GM21786 (cell line): Measurements from ENCODE around the gene RAB11A.

Experiments
- ATAC-seq: cut with Tn5 transposase; IDR thresholded peaks from one replicate; pipeline ENCODE4 v1.9.1; 2021; ENCODE audit not compliant: unreplicated experiment

Gene RAB11A

DNA sequence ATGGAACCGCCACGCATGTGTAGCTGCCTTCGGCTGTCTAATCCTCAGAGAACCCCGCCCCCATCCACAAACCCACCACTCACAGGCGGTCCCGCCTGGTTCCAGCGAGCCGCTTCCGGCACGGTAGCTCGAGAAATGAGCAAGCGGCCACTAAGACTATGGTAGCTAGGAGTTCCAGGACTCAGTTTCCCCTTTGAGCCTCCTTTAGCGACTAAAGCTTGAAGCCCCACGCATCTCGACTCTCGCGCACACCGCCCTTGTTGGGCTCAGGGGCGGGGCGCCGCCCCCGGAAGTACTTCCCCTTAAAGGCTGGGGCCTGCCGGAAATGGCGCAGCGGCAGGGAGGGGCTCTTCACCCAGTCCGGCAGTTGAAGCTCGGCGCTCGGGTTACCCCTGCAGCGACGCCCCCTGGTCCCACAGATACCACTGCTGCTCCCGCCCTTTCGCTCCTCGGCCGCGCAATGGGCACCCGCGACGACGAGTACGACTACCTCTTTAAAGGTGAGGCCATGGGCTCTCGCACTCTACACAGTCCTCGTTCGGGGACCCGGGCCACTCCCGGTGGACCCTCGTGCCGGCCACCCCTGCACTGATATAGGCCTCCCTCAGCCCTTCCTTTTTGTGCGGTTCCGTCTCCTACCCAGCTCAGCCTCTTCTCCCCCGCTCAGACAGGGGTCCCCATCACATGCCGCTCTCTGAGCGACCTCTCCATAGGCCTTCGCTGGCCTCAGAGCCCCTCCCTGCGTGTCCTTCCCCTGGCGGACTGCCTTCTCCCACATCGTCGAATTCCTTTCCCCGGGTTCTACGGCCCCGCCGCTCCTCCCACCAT lies at the start of gene RAB11A:
RAB11A (plus strand) TSS at position 366 of the 828 bp plus-strand sequence; CDS start at position 461, 95 bp downstream.
- ATAC-seq, result peak; percentile 83

DNA sequence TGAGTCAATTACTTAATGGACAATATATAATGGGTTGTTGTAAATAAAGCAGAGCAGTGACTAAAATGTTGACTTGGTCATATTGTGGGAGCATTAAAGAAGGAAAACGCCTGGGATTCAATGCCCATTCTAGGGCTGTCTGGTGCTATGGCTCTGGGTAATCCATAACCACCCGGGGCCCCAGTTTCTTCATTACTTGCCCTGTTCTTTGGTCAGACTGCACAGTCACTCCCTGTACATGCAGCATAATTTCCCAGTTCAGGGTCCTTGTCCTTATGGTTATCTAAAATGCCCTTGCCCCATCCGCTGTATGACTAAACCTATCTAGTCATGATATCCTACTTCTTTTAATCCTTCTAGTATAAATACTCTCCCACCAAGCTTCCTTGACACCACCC lies 49.7 kb upstream of the RAB11A start:
- ATAC-seq, result no peak

DNA sequence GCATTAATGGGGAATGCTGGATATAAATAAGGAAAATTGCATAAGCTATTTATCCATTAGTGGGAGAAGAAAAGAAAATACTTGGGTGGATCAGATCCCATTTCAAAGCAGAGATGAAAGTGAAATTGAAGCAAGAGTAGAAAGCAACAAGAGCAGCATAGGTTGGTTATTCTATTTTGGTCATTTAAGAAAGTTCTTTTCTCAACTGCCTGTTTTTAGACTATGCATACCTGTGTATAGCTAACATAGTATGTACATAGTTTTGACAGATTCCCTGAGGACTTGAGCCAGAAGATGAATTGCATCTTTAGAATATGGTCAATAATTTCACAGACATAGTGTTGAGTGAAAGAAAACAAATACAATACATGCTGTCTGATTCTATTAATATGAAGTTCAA lies 48.2 kb upstream of the RAB11A start:
- no peak for ATAC-seq

DNA sequence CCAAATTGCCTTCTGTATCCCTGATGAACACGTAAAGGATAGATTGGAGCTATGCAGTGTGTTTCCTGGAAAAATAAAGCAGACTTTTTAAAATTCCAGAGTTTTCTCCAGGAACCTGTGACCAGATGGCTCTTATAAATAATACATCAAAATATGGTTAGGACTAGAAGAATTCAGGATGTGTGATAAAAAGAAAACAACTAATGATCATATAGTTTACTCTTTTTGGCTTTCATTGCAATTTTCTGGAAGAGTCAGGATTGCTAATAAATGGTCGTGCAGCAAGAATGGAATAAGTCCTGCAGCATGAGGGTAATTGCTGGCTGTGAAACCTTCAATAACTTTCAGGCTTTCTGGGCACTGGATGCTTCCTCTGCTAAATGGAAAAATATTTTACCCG lies 47.0 kb upstream of the RAB11A start:
- ATAC-seq, result no peak

DNA sequence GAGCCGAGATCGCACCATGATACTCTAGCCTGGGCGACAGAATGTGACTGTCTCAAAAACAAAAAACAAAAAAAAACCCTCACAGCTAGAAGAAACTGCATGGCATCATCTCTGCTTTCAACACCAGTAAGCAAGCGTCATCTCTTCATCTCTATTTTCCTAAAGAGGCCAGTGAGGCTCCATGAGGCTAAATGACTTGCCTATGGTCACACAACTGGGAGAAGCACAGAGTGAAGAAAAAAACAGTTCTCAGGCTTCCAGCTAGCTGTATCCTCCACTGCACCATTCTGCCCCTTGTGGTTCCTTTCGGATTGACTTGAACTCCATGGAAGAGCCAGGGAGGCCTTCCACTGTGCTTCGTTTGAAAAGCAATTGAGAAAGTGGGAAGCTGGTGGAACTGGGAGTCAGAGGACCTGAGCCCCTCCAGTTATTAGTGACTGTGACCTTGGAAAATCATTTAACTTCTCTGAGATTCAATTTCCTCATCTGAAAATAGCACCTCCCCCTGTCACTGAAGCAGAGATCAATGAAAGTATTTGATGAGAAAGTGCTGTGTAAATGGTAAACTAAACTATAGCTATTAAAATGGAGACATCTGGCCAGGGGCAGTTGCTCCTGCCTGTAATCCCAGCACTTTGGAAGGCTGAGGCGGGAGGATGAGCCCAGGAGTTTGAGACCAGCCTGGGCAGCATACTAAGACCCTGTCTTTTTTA lies 45.1 kb upstream of the RAB11A start:
- ATAC-seq, result no peak

DNA sequence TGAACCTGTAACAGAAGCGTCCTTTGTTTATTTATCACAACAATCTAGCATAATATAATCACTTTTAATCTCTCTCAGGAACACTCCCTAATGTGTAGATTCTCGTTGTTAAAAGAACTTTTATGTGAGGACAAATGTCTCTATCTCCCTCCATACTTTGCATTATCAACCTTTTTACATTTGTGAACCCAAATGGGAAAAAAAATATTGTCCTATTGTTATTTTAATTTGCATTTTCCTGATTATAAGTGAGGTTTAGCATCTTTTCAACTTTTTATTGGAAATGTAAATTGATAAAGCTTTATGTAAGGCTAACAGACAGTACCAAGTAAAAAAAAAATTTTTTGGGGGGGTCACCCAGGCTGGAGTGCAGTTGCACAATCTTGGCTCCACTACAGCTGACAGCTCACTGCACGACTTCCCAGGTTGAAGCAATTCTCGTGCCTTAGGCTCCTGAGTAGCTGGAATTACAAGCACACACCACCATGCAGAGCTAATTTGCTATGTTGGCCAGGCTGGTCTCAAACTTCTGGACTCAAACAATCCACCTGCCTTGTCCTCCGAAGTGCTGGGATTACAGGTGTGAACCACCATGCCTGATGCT lies 44.2 kb upstream of the RAB11A start:
- no peak for ATAC-seq

DNA sequence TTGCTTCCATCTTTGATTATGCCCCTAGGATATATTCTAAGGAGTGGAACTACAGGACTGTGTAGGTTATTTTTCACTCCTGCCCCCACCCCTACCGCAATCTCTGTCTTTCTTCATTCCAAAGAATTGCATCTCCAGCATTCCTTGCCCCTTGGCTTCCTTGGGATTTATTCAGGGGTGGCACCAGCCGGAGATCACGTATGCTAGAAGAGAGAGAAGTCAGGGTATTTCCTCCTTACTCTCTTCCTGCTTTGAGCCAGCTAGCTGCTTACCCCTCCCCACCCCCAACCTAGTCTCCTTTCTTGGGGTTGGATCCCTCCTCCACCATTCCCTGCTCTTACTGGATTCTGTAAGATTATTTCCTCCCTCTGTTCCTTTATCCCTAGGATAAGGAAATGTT lies 42.2 kb upstream of the RAB11A start:
- ATAC-seq, result no peak

DNA sequence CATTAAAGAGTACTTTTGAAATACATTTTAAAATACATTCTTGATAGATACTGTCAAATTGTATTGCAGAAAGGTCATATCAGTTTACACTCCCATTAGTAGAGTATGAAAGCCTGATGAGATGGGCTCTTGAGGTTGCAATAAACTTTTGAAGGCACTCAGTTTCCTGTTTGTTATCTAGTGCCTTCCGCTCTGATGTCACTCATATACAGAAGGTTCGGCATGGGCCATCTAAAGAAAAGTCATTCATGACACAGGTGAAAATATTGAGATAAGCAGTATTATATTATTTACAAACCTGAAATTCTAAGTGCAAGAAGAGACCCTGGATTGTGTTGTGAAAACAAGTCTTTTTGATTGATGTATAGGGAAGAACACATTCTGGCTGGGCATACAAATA lies 40.7 kb upstream of the RAB11A start:
- ATAC-seq, result no peak

DNA sequence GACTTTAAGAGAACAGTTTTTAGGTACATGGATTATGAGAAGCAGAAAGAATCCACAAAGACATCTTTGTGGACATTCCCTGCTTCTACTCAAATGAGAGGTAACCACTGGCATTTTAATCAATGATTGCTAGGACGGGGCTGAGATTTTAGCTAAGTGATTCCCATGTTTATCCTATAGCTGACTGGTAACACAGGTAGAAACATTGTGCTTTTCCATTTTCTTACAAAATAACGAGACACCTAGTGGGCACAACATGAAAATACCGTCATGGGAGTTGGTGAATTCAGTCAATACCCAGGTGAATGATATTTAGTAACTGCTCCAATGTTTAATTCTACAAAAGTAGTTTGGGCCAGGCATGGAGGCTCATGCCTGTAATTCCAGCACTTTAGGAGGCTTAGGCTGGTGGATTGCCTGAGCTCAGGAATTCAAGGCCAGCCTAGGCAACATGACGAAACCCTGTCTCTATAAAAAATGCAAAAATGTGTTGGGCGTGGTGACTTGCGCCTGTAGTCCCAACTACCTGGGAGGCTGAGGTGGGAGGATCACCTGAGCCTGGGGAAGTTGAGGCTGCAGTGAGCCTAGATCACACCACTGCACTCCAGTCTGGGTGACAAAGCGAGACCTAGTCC lies 40.0 kb upstream of the RAB11A start:
- no peak for ATAC-seq

DNA sequence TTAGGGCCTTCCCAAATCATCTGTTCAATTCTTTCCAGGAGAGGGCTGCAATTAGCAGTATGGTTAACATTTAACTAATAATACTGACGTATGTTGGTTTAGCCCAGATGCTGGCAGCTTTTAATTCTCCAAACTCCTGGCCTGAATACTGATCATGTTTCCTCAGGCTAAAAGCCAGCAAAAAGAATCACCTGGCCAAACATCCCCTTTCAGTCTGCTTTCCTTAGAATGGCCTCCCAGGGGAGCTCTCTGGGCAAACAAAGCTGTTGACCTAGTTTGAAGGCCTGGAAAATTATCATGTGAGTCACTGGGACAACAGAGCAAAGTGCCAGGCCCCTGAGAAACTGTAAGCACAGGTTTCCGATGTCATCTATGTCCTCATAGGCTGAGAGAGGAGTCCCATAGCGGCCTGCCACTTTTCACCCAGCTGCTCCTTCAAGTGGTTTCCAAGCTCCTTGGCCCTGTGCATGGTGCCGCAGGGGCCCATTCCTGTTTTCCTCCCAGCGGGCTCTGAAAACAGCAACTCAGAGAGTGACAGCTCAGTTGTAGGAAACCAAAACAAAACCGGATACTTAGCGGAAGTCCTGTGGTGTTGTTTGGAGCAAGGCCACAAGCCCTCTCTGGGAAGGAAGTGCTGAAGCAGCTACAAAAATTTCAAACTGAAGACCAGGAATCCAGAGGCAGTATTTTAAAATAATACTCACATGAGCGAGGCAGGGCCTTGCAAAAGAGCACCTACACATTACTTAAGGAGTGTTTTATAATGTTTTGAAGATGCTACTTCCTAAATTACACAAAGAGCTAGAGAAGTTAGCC lies 36.5 kb upstream of the RAB11A start:
- ATAC-seq, result peak; percentile 42

DNA sequence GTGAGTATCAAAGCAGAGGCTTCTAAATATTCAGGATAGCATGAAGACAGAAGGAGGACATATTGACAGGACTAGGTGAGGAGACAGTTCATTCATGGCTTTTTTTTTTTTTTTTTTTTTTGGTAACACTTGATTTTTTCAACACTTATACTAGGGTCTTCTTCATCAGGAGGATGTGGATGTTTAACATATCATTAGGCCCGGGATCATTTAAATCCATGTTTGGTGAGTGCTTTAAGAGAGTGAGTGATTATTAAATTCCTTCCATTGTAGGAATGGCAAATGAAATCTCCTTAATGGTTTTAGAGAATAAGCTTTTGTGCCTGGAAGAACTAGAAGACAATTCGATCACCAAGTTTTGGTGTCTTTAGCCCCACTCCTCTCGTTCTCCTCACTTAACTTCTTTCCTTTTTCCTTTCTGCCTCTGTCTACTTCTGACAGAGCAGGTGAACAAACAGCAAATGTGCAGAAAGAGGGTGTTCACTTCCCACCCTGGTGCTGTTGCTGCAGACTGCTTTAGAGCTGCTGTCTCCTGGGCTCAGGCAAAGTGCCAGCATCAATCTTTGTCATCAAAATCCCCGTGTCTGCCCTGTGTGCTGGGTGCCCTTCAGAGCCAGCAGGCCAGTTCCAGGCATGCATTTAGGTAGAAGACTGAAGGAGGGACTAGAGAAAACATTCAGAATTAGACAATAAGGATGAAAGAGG lies 35.6 kb upstream of the RAB11A start:
- ATAC-seq, result no peak

DNA sequence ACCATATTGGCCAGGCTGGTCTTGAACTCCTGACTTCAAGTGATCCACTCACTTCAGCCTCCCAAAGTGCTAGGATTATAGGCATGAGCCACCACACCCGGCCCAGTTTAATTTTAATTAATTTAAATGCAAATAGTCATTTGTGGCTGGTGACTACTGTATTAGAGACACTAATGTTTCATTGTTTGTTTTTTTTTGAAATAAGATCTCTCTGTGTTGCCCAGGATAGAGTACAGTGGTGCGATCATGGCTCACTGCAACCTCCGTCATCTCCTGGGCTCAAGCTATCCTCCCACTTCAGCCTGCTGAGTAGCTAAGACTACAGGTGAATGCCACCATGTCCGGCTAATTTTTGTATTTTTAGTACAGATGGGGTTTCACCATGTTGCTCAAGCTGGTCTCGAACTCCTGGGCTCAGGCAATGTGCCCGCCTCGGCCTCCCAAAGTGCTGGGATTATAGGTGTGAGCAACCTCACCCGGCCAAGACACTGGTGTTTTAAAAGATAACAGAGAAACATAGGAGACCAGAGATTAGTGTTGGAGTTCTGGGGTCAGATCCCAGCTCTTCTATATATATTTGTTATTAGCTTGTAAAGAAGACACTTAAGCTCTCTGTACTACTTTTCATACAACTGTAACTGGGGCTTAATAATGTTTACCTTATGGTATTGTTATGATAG lies 34.5 kb upstream of the RAB11A start:
- ATAC-seq, result no peak

DNA sequence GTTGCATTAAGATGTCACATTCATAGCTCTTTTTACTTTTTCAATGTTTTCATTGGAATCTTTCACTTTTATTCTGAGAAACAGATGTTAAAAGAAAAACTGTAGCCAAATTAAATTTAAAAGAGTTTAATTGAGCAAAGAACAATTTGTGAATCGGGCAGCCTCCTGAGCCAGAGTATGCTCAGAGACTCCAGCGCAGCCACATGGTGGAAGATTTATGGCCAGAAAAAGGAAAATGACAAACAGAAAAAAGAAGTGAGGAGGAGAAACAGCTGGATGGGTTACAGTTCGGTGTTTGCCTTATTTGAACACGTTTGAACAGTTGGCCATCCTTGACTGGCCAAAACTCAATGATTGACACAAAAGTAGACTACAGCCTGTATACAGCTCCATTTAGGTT lies 33.8 kb upstream of the RAB11A start:
- no peak for ATAC-seq

DNA sequence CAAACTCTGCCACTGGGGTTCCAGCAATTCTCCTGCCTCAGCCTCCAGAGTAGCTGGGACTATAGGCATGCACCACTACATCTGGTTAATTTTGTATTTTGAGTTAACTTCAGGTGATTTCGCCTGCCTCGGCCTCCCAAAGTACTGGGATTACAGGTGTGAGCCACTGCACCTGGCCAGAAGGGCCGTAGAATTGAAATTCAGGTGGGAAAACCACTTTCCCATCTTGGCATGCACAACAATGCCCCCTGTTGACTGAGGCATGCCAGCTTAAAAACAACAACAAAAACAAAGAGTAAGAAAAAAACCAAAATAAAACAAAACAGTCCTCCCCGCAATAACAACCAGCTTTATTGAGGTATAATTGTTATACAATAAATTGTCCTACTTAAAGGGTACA lies 32.6 kb upstream of the RAB11A start:
- ATAC-seq, result no peak

DNA sequence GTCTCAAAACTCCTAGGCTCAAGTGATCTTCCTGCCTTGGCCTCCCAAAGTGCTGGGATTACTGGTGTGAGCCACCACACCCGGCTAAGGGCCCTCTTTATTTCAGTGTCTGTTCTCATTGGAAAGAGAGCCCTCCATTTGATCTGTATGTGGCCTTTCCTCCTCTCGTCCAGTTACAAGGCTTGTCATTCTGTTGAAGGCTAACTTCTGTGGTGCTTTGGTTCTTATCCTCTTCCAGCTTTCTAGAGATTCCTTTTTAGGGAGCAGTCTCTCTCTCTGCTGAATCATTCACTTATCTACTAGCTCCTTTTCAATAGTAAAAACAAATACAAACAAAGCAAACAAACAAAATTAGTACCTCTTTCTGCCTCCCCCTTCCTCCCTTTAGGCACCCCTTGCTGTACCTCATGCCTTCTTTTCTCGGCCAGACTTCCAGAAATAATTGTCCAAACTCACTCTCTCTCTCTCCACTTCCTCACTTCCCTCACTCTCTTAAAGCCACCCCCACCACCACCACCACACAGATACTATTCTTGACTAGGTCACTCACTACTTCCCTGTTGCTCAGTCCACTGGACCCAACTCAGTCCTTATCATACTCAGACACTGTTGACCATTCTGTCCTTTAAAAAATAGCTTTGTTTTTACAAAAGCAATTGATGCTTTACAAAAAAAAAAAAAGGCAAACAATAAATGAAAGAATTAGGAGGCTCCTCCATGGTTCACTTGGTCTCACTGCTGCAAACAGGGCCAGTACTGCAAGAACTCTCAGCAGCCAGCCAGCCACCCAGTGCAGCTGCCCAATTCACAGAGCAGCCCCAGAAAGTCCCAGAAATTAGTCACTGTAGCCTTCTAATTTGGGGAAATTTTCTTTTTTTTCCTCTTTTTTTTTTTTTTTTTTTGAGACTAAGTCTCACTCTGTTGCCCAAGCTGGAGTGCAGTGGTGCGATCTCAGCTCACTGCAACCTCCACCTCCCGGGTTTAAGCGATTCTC lies 31.7 kb upstream of the RAB11A start:
- ATAC-seq, result no peak

DNA sequence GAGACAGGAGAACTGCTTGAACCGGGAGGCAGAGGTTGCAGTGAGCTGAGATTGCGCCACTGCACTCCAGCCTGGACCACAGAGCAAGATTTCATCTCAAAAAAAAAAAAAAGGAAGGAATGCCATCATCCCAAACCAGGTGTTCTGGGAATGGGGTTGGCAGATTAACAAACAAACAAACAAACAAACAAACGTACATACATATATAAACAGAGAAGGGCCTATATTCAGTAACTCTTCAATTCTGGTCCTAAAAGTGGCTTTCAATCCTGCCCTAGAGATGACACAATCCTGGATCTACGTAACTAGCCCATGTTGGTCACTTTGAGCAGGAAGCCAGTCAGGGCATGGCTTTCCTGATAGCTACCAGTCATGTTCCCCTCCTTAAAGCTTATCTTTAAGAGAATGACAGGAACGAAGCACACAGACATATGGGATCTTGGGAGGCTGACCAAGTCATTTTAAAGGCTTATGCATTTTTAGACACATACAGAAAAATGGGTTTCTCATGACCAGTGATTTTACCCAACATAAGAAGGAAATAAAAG lies 29.9 kb upstream of the RAB11A start:
- no peak for ATAC-seq

DNA sequence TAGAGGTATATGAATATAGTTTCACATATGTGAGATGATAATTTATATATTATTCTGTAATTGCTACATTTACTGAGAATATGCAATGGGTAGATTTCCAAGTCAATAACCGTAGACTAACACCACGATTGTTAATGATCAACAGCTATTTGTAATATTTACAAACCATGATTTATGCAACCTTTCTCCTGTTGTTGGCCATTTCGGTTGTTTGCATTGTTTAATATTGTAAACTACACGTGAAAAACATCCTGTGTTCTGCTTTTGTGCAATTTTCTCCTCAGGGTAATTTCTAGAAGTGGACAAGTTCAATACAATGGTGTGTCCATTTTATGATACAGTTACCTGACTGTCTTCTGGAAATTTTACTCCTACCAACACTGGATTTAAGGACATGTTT lies 29.3 kb upstream of the RAB11A start:
- no peak for ATAC-seq
